Measurements from ENCODE around the gene DIP2C. TPM values are rescaled to one million over a fixed set of nuclear protein-coding genes. Genes with fewer than 3 reads are reported as not detected.

Gene DIP2C
- total RNA-seq, 2 experiments from 2014 or later = 0.62 to 0.80 TPM

GRCh38 chr10:667602-668143, 21.8 kb downstream of the DIP2C start:
- intact Hi-C loops (cut with micrococcal nuclease) = no loop called here
- no peak overlapping the region for H3K27ac Mint-ChIP-seq

GRCh38 chr10:667096-667495, 22.4 kb downstream of the DIP2C start:
- peaks cover 9% of the 10 kb centered on the region for H3K27me3 Mint-ChIP-seq
- CTCF ChIA-PET = no interaction called here
- no peak for DNase-seq
- POLR2A ChIA-PET = no interaction called here
- H3K9me3 Mint-ChIP-seq = no peaks in the 10 kb centered on the region
- H3K4me1 Mint-ChIP-seq (ENCODE audit: low read depth) = no peaks in the 10 kb centered on the region
- intact Hi-C loops (cut with micrococcal nuclease) = no loop called here
- no peak overlapping the region for H3K27ac Mint-ChIP-seq
- no peak overlapping the region for H3K4me3 Mint-ChIP-seq
- no peaks in the 10 kb centered on the region for H3K36me3 Mint-ChIP-seq

More at GRCh38 chr10:667602-668143, 21.8 kb downstream of the DIP2C start:
- POLR2A ChIA-PET = no interaction called here
- Mint-ChIP-seq H3K9me3 (no peaks in the 10 kb centered on the region), H3K27me3 (peaks cover 12% of the 10 kb centered on the region), H3K4me3 (no peak overlapping the region), H3K4me1 (ENCODE audit: low read depth) (no peaks in the 10 kb centered on the region), H3K36me3 (no peaks in the 10 kb centered on the region)
- CTCF ChIA-PET = no interaction called here
- DNase-seq = no peak

DNA sequence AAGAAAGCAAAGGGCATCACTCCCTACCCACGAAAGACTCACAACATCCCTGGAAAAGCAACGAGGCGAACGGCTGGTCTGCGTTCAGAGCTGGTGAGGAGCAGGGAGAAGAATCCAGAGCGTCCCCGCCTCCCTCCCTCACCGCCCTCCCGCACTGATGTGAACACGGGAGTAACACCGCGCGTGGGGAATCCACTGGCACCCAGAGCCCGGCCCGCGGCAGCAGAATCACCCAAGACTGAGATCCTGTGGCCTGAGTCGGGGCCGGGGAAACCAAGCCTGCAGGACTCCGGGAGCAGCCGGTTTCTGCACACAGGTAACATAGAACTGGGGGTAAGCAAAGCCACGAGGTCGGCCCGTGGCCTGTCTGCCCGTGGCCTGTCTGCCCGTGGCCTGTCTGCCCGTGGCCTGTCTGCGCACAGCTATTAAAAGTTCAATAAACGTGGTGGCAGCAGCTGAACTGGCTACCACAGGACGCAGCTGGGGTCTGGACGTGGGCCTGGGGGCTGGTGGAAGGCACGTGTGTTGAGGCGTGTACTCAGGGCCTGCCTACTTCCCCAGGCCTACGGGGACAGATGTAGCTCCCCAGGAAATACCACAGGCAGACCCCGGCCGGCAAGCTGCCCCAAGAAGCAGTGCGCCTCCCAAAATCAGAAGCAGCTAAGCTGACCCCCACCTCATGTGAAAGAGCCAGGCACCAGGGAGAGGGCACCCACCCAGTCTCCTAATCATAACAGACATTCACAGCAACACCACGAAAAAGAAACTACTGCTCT, 23.0 kb downstream of the DIP2C start:
- Mint-ChIP-seq H3K4me1 (ENCODE audit: low read depth) (no peaks in the 10 kb centered on the region), H3K27me3 (peaks cover 11% of the 10 kb centered on the region), H3K27ac (no peak overlapping the region), H3K36me3 (no peaks in the 10 kb centered on the region), H3K9me3 (no peaks in the 10 kb centered on the region), H3K4me3 (no peak overlapping the region)
- intact Hi-C loops (cut with micrococcal nuclease) = no loop called here
- CTCF ChIA-PET = no interaction called here
- no peak for DNase-seq
- POLR2A ChIA-PET = no interaction called here

DNA sequence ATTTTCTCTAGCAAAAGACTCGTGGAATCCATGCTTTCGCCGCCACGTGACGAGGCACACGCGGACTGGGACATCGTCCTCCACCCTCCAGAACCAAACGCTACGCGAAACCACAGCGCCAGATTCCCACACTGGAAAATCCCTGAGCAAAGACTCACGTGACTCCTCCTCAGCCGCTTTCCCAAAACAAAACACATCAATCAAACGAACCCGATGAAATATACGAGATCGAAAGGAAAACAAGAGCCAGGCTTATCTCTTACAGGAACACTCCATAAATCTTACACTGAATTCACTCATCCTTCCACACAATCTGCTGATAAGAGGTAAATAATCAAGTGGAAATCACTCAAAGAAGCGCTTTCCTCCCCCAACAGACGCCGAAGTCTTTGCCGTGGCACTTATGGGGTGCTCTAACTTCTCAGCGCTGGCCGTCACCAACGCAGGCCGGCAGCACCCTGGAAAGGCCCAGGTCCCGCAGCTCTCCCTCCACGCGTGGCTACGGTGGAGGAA, 23.8 kb downstream of the DIP2C start:
- CTCF ChIA-PET = no interaction called here
- no peaks in the 10 kb centered on the region for H3K36me3 Mint-ChIP-seq
- H3K27ac Mint-ChIP-seq = no peak overlapping the region
- no peak for DNase-seq
- H3K4me1 Mint-ChIP-seq (ENCODE audit: low read depth) = no peaks in the 10 kb centered on the region
- intact Hi-C loops (cut with micrococcal nuclease) = no loop called here
- POLR2A ChIA-PET = no interaction called here
- H3K9me3 Mint-ChIP-seq = no peaks in the 10 kb centered on the region
- no peak overlapping the region for H3K4me3 Mint-ChIP-seq
- peaks cover 8% of the 10 kb centered on the region for H3K27me3 Mint-ChIP-seq

DNA sequence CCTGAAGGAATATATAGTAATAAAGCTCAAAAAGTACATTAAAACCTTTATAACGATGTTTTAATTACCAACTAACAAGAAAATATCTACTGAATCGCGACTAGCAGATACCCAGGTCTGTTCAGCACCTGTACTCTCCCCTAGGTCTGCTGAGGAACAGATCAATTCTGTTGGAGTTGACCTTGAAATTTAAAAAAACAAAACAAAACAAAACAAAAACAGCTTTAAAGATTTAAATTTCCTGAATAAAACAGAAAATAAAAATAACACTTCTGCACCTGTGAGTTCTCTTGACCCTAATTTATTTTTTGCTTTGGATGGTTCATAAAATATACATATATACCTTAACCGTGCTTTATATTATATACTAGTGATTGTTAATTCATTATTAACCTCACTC, 24.6 kb downstream of the DIP2C start:
- ChIA-PET CTCF (no interaction called here), POLR2A (no interaction called here)
- Mint-ChIP-seq H3K27ac (no peak overlapping the region), H3K9me3 (no peaks in the 10 kb centered on the region), H3K36me3 (no peaks in the 10 kb centered on the region), H3K4me1 (ENCODE audit: low read depth) (no peaks in the 10 kb centered on the region), H3K27me3 (peaks cover 7% of the 10 kb centered on the region), H3K4me3 (no peak overlapping the region)
- no peak for DNase-seq
- intact Hi-C loops (cut with micrococcal nuclease) = no loop called here

GRCh38 chr10:664301-664700, 25.2 kb downstream of the DIP2C start:
- H3K9me3 Mint-ChIP-seq = no peaks in the 10 kb centered on the region
- POLR2A ChIA-PET = no interaction called here
- intact Hi-C loops (cut with micrococcal nuclease) = no loop called here

DNA sequence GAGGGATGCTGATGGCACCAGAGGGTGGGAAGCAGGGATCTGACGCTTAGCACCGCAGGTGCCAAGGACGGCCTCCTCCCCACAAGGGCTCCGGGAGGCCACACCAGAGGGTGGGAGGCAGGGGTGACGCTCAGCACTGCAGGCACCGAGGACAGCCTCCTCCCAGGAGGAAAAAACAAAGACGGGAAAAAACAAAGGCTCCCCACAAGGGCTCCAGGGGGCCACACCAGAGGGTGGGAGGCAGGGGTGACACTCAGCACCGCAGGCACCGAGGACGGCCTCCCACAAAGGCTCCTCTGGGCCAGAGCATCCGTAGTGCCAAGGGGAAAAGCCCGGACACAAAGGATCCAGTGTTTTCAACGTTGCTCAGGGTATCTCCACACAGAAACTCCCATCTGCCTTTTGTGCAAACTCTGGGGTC, 25.6 kb downstream of the DIP2C start:
- intact Hi-C loops (cut with micrococcal nuclease) = no loop called here
- Mint-ChIP-seq H3K4me1 (ENCODE audit: low read depth) (no peaks in the 10 kb centered on the region), H3K9me3 (no peaks in the 10 kb centered on the region), H3K36me3 (no peaks in the 10 kb centered on the region), H3K27me3 (peaks cover 7% of the 10 kb centered on the region), H3K27ac (no peak overlapping the region), H3K4me3 (no peak overlapping the region)
- ChIA-PET POLR2A (no interaction called here), CTCF (no interaction called here)
- DNase-seq = no peak

More at GRCh38 chr10:664301-664700, 25.2 kb downstream of the DIP2C start:
- Mint-ChIP-seq H3K27me3 (peaks cover 7% of the 10 kb centered on the region), H3K36me3 (no peaks in the 10 kb centered on the region), H3K4me3 (no peak overlapping the region), H3K4me1 (ENCODE audit: low read depth) (no peaks in the 10 kb centered on the region), H3K27ac (no peak overlapping the region)
- DNase-seq = no peak
- CTCF ChIA-PET = no interaction called here

GRCh38 chr10:663466-663751, 26.1 kb downstream of the DIP2C start:
- H3K27ac Mint-ChIP-seq = no peak overlapping the region
- intact Hi-C loops (cut with micrococcal nuclease) = no loop called here
- DNase-seq = no peak
- no peak overlapping the region for H3K4me3 Mint-ChIP-seq
- no peaks in the 10 kb centered on the region for H3K9me3 Mint-ChIP-seq
- POLR2A ChIA-PET = no interaction called here
- H3K27me3 Mint-ChIP-seq = peaks cover 7% of the 10 kb centered on the region
- CTCF ChIA-PET = no interaction called here
- H3K4me1 Mint-ChIP-seq (ENCODE audit: low read depth) = no peaks in the 10 kb centered on the region
- H3K36me3 Mint-ChIP-seq = no peaks in the 10 kb centered on the region

- H3K4me3 Mint-ChIP-seq = no peak overlapping the region
- no peaks in the 10 kb centered on the region for H3K36me3 Mint-ChIP-seq
- no peak for DNase-seq
- H3K4me1 Mint-ChIP-seq (ENCODE audit: low read depth) = no peaks in the 10 kb centered on the region
- intact Hi-C loops (cut with micrococcal nuclease) = no loop called here
- H3K9me3 Mint-ChIP-seq = no peaks in the 10 kb centered on the region
- no peak overlapping the region for H3K27ac Mint-ChIP-seq
- CTCF ChIA-PET = no interaction called here
- peaks cover 7% of the 10 kb centered on the region for H3K27me3 Mint-ChIP-seq
- POLR2A ChIA-PET = no interaction called here
Measured at GRCh38 chr10:662686-663465, 26.6 kb downstream of the DIP2C start.

DNA sequence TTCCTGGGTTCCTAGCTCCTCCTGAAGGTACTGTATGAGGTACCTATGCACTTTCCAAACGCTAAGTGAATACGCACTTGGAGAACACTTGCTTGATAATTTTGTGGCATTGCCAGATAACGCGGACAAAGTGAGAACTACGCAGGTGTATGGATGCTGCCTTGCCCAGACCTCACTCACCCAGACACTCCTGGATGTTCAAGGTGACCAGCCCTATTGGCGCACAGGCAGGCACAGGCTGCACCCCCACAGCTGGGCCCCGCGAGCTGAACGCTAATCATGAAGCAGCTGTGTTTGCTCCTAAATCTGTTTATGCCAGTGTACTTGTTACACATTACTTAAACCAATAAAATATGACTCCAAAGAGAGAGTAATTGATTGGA, 27.3 kb downstream of the DIP2C start:
- ChIA-PET POLR2A (no interaction called here), CTCF (no interaction called here)
- Mint-ChIP-seq H3K9me3 (no peaks in the 10 kb centered on the region), H3K4me1 (ENCODE audit: low read depth) (no peaks in the 10 kb centered on the region), H3K36me3 (no peaks in the 10 kb centered on the region), H3K27me3 (peaks cover 7% of the 10 kb centered on the region), H3K4me3 (no peak overlapping the region), H3K27ac (no peak overlapping the region)
- DNase-seq = no peak
- intact Hi-C loops (cut with micrococcal nuclease) = no loop called here

DNA sequence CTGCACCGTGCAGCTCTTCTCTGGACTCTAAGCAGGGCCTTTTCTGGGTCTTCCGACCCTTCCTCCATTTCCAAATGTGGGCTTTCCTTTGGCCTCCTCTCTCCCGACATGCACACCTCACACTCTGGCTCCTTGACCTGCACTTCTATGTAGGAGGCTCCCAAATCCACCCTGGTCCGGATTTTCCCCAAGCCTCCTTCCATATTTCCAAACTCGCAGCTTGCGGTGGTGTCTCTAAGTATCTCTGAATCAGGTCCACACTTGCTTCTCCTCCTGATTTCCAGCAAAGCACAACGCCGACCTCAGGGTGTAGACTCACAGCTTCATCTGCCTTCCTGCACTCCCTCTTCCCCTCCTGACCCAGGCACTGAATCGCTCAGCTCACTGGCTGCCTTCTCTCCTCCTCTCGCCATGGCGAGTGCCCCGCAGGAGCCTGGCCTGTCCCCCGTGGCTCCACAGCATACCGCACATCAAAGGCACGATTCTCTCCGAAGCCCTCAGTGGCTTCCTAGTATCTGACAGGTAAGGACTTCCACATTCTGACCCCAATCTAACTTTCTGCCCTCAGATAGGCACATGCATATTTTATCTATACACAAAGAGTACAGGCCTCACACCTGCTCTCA, 27.8 kb downstream of the DIP2C start:
- H3K4me1 Mint-ChIP-seq (ENCODE audit: low read depth) = no peaks in the 10 kb centered on the region
- DNase-seq = no peak
- POLR2A ChIA-PET = no interaction called here
- peaks cover 7% of the 10 kb centered on the region for H3K27me3 Mint-ChIP-seq
- CTCF ChIA-PET = no interaction called here
- no peak overlapping the region for H3K27ac Mint-ChIP-seq
- no peaks in the 10 kb centered on the region for H3K36me3 Mint-ChIP-seq
- intact Hi-C loops (cut with micrococcal nuclease) = no loop called here
- H3K4me3 Mint-ChIP-seq = no peak overlapping the region
- no peaks in the 10 kb centered on the region for H3K9me3 Mint-ChIP-seq

DNA sequence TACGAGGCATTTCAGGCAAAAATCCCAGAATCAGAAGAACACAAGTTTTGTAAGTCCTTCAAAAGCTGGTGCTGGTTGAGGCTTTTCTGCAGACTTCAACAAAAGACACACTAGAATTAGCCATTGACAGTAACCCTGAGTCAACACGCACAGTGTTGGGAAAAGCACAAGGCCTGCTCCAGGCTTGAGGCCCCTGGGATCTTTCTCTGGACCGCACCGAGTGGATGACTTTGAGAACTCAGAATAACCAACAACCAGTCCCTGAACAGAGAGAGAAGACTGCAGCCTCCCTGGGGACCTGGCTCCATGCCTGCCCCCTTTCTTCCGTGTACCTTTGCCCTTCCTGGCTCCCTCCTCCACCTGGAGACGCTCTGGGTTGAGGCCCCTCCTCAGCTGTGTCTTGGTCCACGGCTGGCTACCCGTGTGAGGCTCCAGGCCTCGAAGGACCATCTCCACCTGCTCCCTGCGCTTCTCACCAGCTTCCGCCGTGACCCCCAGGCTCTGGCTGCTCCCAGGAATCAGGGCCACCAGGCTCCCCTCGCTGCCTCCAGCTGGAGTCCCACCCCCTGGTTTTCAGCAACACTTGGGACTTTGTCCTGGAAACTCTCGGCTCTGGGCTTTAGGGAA, 28.4 kb downstream of the DIP2C start:
- peaks cover 7% of the 10 kb centered on the region for H3K27me3 Mint-ChIP-seq
- no peak for DNase-seq
- H3K27ac Mint-ChIP-seq = no peak overlapping the region
- H3K9me3 Mint-ChIP-seq = no peaks in the 10 kb centered on the region
- intact Hi-C loops (cut with micrococcal nuclease) = no loop called here
- POLR2A ChIA-PET = no interaction called here
- no peak overlapping the region for H3K4me3 Mint-ChIP-seq
- H3K4me1 Mint-ChIP-seq (ENCODE audit: low read depth) = no peaks in the 10 kb centered on the region
- H3K36me3 Mint-ChIP-seq = no peaks in the 10 kb centered on the region
- CTCF ChIA-PET = no interaction called here
